Urinary bladder (tissue), 4 donors: ENCODE data around the gene PCCB. TPM values are rescaled to one million over a fixed set of nuclear protein-coding genes. Genes with fewer than 3 reads are reported as not detected.
"Not testable (repeated sequence)": the region's sequence is repeated elsewhere in the genome, so short reads cannot be mapped to it uniquely, and the experiment has no call there.

Experiments
- DNase-seq: peaks from one replicate; pipeline ENCODE4 v3.0.0-alpha.2; 2015; ENCODE audit errors: extremely low spot score
- H3K27ac ChIP-seq: one replicate; pipeline ENCODE4 v1.5.1; 2013; ENCODE audit warnings: low read depth, mild to moderate bottlenecking, moderate library complexity
- H3K36me3 ChIP-seq: one replicate; pipeline ENCODE4 v1.6.1; 2013; ENCODE audit warnings: mild to moderate bottlenecking, moderate library complexity; ENCODE audit not compliant: insufficient read depth
- H3K4me1 ChIP-seq: one replicate; pipeline ENCODE4 v1.6.1; 2013; ENCODE audit warnings: mild to moderate bottlenecking, moderate library complexity; ENCODE audit not compliant: insufficient read depth
- H3K4me3 ChIP-seq: one replicate; pipeline ENCODE4 v1.5.1; 2013; ENCODE audit warnings: low read depth, low read length
- WGBS: extraction: QIAGEN DNeasy Blood & Tissue Kit; methylation state at CpG from one replicate; pipeline ENCODE4 v1.1.7; 2013; 5-methylcytosine and 5-hydroxymethylcytosine counted together
- polyA plus RNA-seq: library from polyadenylated mRNA; stranded (reverse); fragments of 200-250 nt; gene quantifications from one replicate; pipeline ENCODE4 v1.2.3, GENCODE V29; 2013
- total RNA-seq: library from RNA; depleted of rRNA; stranded (reverse); fragments of >200 nt; gene quantifications from one replicate; pipeline ENCODE4 v1.2.3, GENCODE V29; 2014
- donor health status: healthy with polysubstance abuse.
- donor health status: healthy.

The PCCB gene
- total RNA-seq (29.7 TPM), polyA plus RNA-seq (31.2 TPM)

- Histone ChIP-seq H3K27ac (peak within 1 kb of the TSS; percentile 89), H3K36me3 (no peaks in the 10 kb centered on the region), H3K4me1 (no peaks in the 10 kb centered on the region), H3K4me3 (peak within 1 kb of the TSS; percentile 64)
- under 1% methylated on average over 64 of the region's 64 CpGs for WGBS
- peak; percentile 80 for DNase-seq
These were observed at the start of gene PCCB for GRCh38 chr3:136250059-136250902. Gene PCCB, plus strand, starts transcription at chr3:136250340. Its CDS starts 36 bp downstream, at chr3:136250376.

- no peaks in the 10 kb centered on the region for H3K4me1 ChIP-seq
- DNase-seq = no peak
- 70% methylated on average over 4 of the region's 4 CpGs for WGBS
- no peak overlapping the region for H3K4me3 ChIP-seq
- H3K36me3 ChIP-seq = no peaks in the 10 kb centered on the region
- no peak overlapping the region for H3K27ac ChIP-seq
These were observed 42.5 kb upstream of the PCCB start for GRCh38 chr3:136207489-136208115.

- Histone ChIP-seq H3K27ac (no peak overlapping the region), H3K36me3 (no peaks in the 10 kb centered on the region), H3K4me3 (no peak overlapping the region), H3K4me1 (no peaks in the 10 kb centered on the region)
- no peak for DNase-seq
These were observed 40.2 kb upstream of the PCCB start for GRCh38 chr3:136209921-136210320.

GRCh38 chr3:136211547-136211946, 38.6 kb upstream of the PCCB start:
- no peak for DNase-seq
- Histone ChIP-seq H3K27ac (no peak overlapping the region), H3K36me3 (no peaks in the 10 kb centered on the region), H3K4me3 (no peak overlapping the region), H3K4me1 (no peaks in the 10 kb centered on the region)
- 76% methylated on average over 2 of the region's 2 CpGs for WGBS

GRCh38 chr3:136222746-136223145, 27.4 kb upstream of the PCCB start:
- DNase-seq, H3K4me3 ChIP-seq, H3K36me3 ChIP-seq, H3K4me1 ChIP-seq, H3K27ac ChIP-seq: not testable (repeated sequence)
- 93% methylated on average over 4 of the region's 4 CpGs for WGBS

GRCh38 chr3:136232413-136232812, 17.7 kb upstream of the PCCB start:
- H3K36me3 ChIP-seq = no peaks in the 10 kb centered on the region
- no peaks in the 10 kb centered on the region for H3K4me1 ChIP-seq
- 84% methylated on average over 2 of the region's 2 CpGs for WGBS
- no peak overlapping the region for H3K27ac ChIP-seq
- H3K4me3 ChIP-seq = no peak overlapping the region
- no peak for DNase-seq

GRCh38 chr3:136235545-136235944, 14.6 kb upstream of the PCCB start:
- Histone ChIP-seq H3K4me3 (no peak overlapping the region), H3K27ac (no peak overlapping the region), H3K36me3 (no peaks in the 10 kb centered on the region), H3K4me1 (no peaks in the 10 kb centered on the region)
- WGBS = 91% methylated on average over 1 of the region's 1 CpG
- no peak for DNase-seq

- WGBS = 85% methylated on average over 2 of the region's 2 CpGs
- DNase-seq = no peak
- Histone ChIP-seq H3K27ac (no peak overlapping the region), H3K36me3 (no peaks in the 10 kb centered on the region), H3K4me1 (no peaks in the 10 kb centered on the region), H3K4me3 (no peak overlapping the region)
These were observed 14.0 kb upstream of the PCCB start for GRCh38 chr3:136236109-136236508.

- WGBS = 27% methylated on average over 1 of the region's 1 CpG
- no peaks in the 10 kb centered on the region for H3K4me1 ChIP-seq
- no peak overlapping the region for H3K27ac ChIP-seq
- no peak for DNase-seq
- H3K4me3 ChIP-seq = no peak overlapping the region
- no peaks in the 10 kb centered on the region for H3K36me3 ChIP-seq
These were observed 13.0 kb upstream of the PCCB start for GRCh38 chr3:136237103-136237502.

GRCh38 chr3:136237961-136238649, 12.0 kb upstream of the PCCB start:
- Histone ChIP-seq H3K4me3 (no peak overlapping the region), H3K27ac (no peak overlapping the region), H3K36me3 (no peaks in the 10 kb centered on the region), H3K4me1 (no peaks in the 10 kb centered on the region)
- no peak for DNase-seq
- 80% methylated on average over 4 of the region's 4 CpGs for WGBS

GRCh38 chr3:136239094-136239493, 11.0 kb upstream of the PCCB start:
- DNase-seq = no peak
- WGBS = 33% methylated on average over 1 of the region's 1 CpG

GRCh38 chr3:136245691-136246090, 4.4 kb upstream of the PCCB start:
- no peaks in the 10 kb centered on the region for H3K36me3 ChIP-seq
- WGBS = 68% methylated on average over 3 of the region's 3 CpGs
- no peaks in the 10 kb centered on the region for H3K4me1 ChIP-seq
- no peak overlapping the region for H3K4me3 ChIP-seq
- no peak for DNase-seq
- no peak overlapping the region for H3K27ac ChIP-seq

More at GRCh38 chr3:136239094-136239493, 11.0 kb upstream of the PCCB start:
- Histone ChIP-seq H3K4me1 (no peaks in the 10 kb centered on the region), H3K36me3 (no peaks in the 10 kb centered on the region), H3K4me3 (no peak overlapping the region), H3K27ac (no peak overlapping the region)

- Histone ChIP-seq H3K4me3 (no peak overlapping the region), H3K4me1 (no peaks in the 10 kb centered on the region), H3K27ac (no peak overlapping the region), H3K36me3 (no peaks in the 10 kb centered on the region)
- DNase-seq = no peak
- WGBS = 54% methylated on average over 1 of the region's 1 CpG
These were observed 2.7 kb upstream of the PCCB start for GRCh38 chr3:136247436-136247835.
